Sciatic nerve (tissue), 1 donor: Measurements from ENCODE around the gene CENPVL1. TPM values are rescaled to one million over a fixed set of nuclear protein-coding genes. Genes with fewer than 3 reads are reported as not detected.

ENCODE experiments used
- total RNA-seq: library from RNA; stranded (reverse); fragmentation: NEBNext Ultra II Directional; extraction: Animal tissue kit (Norgen Biotek cat#: 25700); gene quantifications from one replicate; pipeline ENCODE4 v1.2.1, GENCODE V29; 2021
- donor health status: DM: no; HTN: no; CAD: no.

CENPVL1 gene
- total RNA-seq, 1 donor from 2014 or later, result not detected

Other genes starting within 250 kb of the CENPVL1 start
- 1.9 TPM for gene NUDT11, start 213.9 kb upstream of the CENPVL1 start, total RNA-seq
- gene CENPVL3, start 91.6 kb upstream of the CENPVL1 start, total RNA-seq, result not detected
- not detected for gene CENPVL2, start 27.7 kb upstream of the CENPVL1 start, total RNA-seq
- 12.2 TPM for gene GSPT2, start 32.9 kb downstream of the CENPVL1 start, total RNA-seq
- gene MAGED1, start 183.1 kb downstream of the CENPVL1 start, total RNA-seq, result 75.8 TPM